ENCODE results near the gene LRRC40.

LRRC40 gene

DNA sequence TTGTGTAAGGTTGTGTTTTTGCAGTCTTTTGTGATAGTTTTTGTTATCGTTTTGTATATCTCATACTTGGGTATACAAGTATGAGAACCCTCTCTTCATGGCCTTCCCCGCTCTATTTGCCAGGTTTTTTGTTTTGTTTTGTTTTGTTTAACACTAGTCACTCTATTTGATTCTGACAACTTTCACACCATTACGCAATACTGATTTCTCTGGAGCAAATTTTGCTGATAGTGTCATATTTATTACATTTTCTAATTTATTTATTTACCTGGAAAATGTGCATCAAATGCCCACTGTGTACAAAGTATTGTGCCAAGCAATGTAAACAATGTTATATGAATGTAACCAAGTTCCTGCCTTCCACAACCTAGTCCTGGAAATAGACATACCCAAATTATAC is 90.1 kb downstream of the LRRC40 start:
- DNase-seq (ENCODE audit: low spot score): no peak

DNA sequence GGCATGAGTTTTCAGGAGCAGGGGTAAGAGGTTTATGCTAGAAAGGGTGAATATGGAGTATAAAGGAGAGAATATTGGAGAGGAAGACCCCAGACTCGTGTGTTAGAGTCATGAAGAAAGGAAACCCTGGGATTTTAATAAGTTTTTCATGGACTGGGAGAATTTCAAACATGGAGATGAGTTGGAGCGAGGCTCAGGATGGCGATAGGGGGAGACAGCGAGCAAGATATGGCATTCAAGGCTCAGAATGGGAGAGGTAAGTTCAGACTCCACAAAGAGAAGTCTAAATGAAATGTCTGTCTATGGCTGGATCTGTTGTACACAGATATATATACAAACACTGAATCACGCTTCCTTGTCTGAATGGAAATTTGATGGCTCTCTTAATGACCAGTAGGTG is 92.5 kb downstream of the LRRC40 start:
- DNase-seq (ENCODE audit: low spot score): no peak

DNA sequence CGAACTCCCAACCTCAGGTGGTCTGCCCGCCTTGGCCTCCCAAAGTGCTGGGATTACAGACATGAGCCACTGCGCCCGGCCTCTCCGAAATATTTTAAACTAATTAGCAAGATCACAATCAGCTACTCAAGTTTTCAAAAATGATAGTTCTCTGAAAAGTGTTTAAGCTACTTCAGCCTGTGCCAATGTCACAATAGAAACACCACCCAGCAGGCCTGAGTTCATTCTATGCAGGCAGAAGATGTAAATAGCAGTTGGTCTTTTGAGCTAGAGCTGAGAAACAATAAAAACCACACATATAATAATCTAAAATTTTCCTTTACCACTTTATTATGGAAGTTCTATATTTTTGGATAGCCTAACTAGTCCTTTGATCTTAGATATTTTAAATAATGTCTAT is 96.1 kb downstream of the LRRC40 start:
- DNase-seq (ENCODE audit: low spot score): no peak

DNA sequence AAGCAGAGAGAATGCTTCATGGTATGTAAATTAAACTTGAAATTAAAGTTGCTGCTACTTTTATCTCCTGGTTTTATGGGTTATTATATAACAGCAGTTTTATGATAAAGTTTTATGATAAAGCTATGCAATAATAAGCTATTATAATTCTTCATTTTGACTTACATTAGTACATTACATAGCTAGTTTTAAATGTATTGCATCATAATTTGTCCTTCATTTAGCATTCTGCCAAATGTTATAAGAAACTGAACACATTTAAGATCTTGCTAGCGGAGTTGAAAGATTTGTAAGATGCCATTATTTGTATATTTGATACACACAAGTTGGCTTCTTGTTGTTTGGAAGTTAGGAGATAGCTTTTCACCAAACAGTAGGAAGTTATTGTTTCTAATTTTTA is 101.6 kb downstream of the LRRC40 start:
- DNase-seq (ENCODE audit: low spot score): no peak

DNA sequence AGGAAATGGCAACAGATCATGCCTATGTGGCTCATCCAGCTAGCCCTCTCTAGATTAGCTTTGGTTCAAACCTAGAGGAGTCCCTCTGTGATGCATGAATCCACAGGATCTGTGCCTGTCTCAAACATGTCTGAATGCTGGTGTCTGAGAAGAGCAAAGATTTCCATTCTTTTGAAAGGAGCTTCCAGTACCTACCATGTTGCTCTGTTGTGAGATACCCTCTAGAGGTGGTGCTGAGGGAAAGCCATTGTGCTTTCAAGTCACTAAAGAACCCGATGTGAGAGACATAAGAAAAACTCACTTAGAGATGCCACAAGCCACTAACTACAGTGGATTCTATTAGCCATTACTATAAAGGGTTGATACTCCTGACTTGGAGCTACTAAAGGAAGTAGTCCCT is 103.6 kb downstream of the LRRC40 start:
- no peak for DNase-seq (ENCODE audit: low spot score)

DNA sequence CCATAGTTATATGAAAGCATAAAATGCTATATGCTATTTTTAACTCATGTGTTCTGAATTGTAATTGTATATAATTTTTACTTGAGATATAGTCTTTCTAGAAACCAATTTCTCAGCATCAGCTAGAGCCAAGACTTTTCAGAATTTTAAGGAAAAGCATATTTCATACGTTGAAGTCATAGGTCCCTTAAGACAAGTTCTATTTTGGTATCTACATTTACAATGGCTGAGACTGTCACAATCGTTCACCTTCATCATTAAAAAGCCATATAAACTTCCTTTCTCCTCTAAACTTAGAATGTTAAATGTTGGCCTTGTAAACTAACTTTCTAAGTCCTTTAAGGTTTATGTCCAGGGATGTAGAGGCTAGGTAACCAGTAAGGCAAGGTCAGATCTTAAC is 104.1 kb downstream of the LRRC40 start:
- DNase-seq (ENCODE audit: low spot score): no peak

Measured in AG20443 (cell line).